ENCODE data around the gene PRKCA. TPM values are rescaled to one million over a fixed set of nuclear protein-coding genes. Genes with fewer than 3 reads are reported as not detected.
A peak's percentile ranks its signal among the peaks of the same experiment; 100 is the strongest.

Gene PRKCA
- total and polyA plus RNA-seq, 10 of the 15 experiments (the other 5 are each of a cell fraction or from before 2014, with no cell fraction given): 0.11 to 14.6 (median 0.72) TPM

- Histone ChIP-seq H3K36me3 (ENCODE audit: control insufficient read depth in 2 of 2, insufficient read depth in 2 of 2, low read length in 1 of 2) (no peaks in the 10 kb centered on the region), H3K27ac (ENCODE audit: control insufficient read depth, insufficient read depth) (no peak overlapping the region), H3K27me3 (replicated peaks in 1 of 2; ENCODE audit: control insufficient read depth in 2 of 2, insufficient read depth in 2 of 2, low read length in 1 of 2) (no peaks in the 10 kb centered on the region; a peak in 1 of 4 replicates), H4K20me1 (ENCODE audit: control insufficient read depth, insufficient read depth) (no peaks in the 10 kb centered on the region), H3K4me3 (no peak overlapping the region), H3K9ac (ENCODE audit: control insufficient read depth, insufficient read depth, low read length) (no peak overlapping the region), H3K79me2 (ENCODE audit: control insufficient read depth, insufficient read depth, low read length) (no peaks in the 10 kb centered on the region), H3K9me3 (replicated peaks; ENCODE audit: control insufficient read depth, insufficient read depth, low read length) (no peaks in the 10 kb centered on the region), H3K4me2 (ENCODE audit: control insufficient read depth, insufficient read depth) (no peak overlapping the region), H2AFZ (ENCODE audit: control insufficient read depth, low read depth, low read length) (no peak overlapping the region), H3K4me1 (ENCODE audit: control insufficient read depth, insufficient read depth, low read length) (no peaks in the 10 kb centered on the region)
- in situ Hi-C loops (cut with MboI) (no loop called here), intact Hi-C loops (cut with micrococcal nuclease; ENCODE audit: unreplicated experiment) (no loop called here)
- FAIRE-seq: no peak
- no TSS peak for BruUV-seq (replicated peaks)
- ChIA-PET SMC1A (ENCODE audit: uncharacterized antibody, unreplicated experiment) (no interaction called here), CTCF (interaction anchor here (0.6 kb wide), 1 partner anchor 82 kb away, joined by 4 read pairs; no protein-coding TSS in a partner anchor), POLR2A (no interaction called here), RAD21 (ENCODE audit: unreplicated experiment) (no interaction called here)
- 19% methylated on average over 7 of the region's 7 CpGs for WGBS (ENCODE audit: insufficient coverage, insufficient replicate concordance, low lambda C conversion rate, missing lambda C conversion rate)
- TF ChIP-seq RAD21 (IDR thresholded peaks at IDR 0.05; ENCODE audit: insufficient read depth, low read depth, low read length) (no peak), PAX8 (IDR thresholded peaks at IDR 0.05) (no peak), NFYB (IDR thresholded peaks at IDR 0.05; ENCODE audit: insufficient read depth, low read depth, low read length) (peak; percentile 61; the same call in 1 of the 2 replicates), JUND (IDR thresholded peaks at IDR 0.05; ENCODE audit: low read depth, low read length) (no peak)
- DNase-seq (ENCODE audit: low read depth, low spot score): no peak
- peak; percentile 48 for ATAC-seq
These were observed 478.7 kb downstream of the PRKCA start for GRCh38 chr17:66781135-66781534.

- DNase-seq (ENCODE audit: low read depth, low spot score) (no peak), ATAC-seq (no peak), FAIRE-seq (no peak)
- H3K9ac ChIP-seq (ENCODE audit: control insufficient read depth, insufficient read depth, low read length): no peak overlapping the region
- no peak overlapping the region for H3K4me2 ChIP-seq (ENCODE audit: control insufficient read depth, insufficient read depth)
- H3K27me3 ChIP-seq (replicated peaks in 1 of 2; ENCODE audit: control insufficient read depth in 2 of 2, insufficient read depth in 2 of 2, low read length in 1 of 2): no peaks in the 10 kb centered on the region; a peak in 1 of 4 replicates
- ChIA-PET SMC1A (ENCODE audit: uncharacterized antibody, unreplicated experiment) (no interaction called here), RAD21 (ENCODE audit: unreplicated experiment) (no interaction called here), CTCF (no interaction called here), POLR2A (no interaction called here)
- intact Hi-C loops (cut with micrococcal nuclease; ENCODE audit: unreplicated experiment) (no loop called here), in situ Hi-C loops (cut with MboI) (no loop called here)
- 15% methylated on average over 9 of the region's 9 CpGs for WGBS (ENCODE audit: insufficient coverage, insufficient replicate concordance, low lambda C conversion rate, missing lambda C conversion rate)
- H4K20me1 ChIP-seq (ENCODE audit: control insufficient read depth, insufficient read depth): no peaks in the 10 kb centered on the region
- H3K27ac ChIP-seq (ENCODE audit: control insufficient read depth, insufficient read depth): no peak overlapping the region
- H3K4me1 ChIP-seq (ENCODE audit: control insufficient read depth, insufficient read depth, low read length): no peaks in the 10 kb centered on the region
- H2AFZ ChIP-seq (ENCODE audit: control insufficient read depth, low read depth, low read length): no peak overlapping the region
- no peak overlapping the region for H3K4me3 ChIP-seq
- H3K9me3 ChIP-seq (replicated peaks; ENCODE audit: control insufficient read depth, insufficient read depth, low read length): no peaks in the 10 kb centered on the region
- H3K36me3 ChIP-seq (ENCODE audit: control insufficient read depth in 2 of 2, insufficient read depth in 2 of 2, low read length in 1 of 2): no peaks in the 10 kb centered on the region
- no TSS peak for BruUV-seq (replicated peaks)
- TF ChIP-seq SIX5 (IDR thresholded peaks at IDR 0.05; ENCODE audit: low read depth, low read length, severe bottlenecking): no peak
- no peak for TF ChIP-seq EZH2 (IDR thresholded peaks at IDR 0.05; ENCODE audit: borderline replicate concordance, control insufficient read depth, low read depth, low read length)
- TF ChIP-seq MYC (IDR thresholded peaks at IDR 0.05; ENCODE audit: insufficient read depth, insufficient read length, insufficient replicate concordance, low read length, severe bottlenecking): no peak
- no peak for TF ChIP-seq TARDBP (IDR thresholded peaks at IDR 0.05; ENCODE audit: borderline replicate concordance)
- no peak for TF ChIP-seq NR2C2 (IDR thresholded peaks at IDR 0.05; ENCODE audit: borderline replicate concordance, control insufficient read depth, insufficient read length, low read depth)
- no peak for TF ChIP-seq ZNF384 (IDR thresholded peaks at IDR 0.05; ENCODE audit: borderline replicate concordance, low read depth, low read length)
- TF ChIP-seq SPI1 (IDR thresholded peaks at IDR 0.05; ENCODE audit: borderline replicate concordance, insufficient read depth, low read depth, low read length): no peak
- no peak for TF ChIP-seq E2F8 (IDR thresholded peaks at IDR 0.05; ENCODE audit: low read depth, partially characterized antibody)
- TF ChIP-seq KAT2A (conservative IDR thresholded peaks at IDR 0.05; ENCODE audit: control insufficient read depth, low read depth, low read length): no peak
- TF ChIP-seq HCFC1 (IDR thresholded peaks at IDR 0.05; ENCODE audit: low read length): no peak
- no peak for TF ChIP-seq YY1 (IDR thresholded peaks at IDR 0.05; ENCODE audit: low read depth, low read length)
- TF ChIP-seq EGR1 (IDR thresholded peaks at IDR 0.05; ENCODE audit: borderline replicate concordance in 1 of 2, low read depth in 2 of 2, low read length in 2 of 2): no peak
- no peaks in the 10 kb centered on the region for H3K79me2 ChIP-seq (ENCODE audit: control insufficient read depth, insufficient read depth, low read length)
These were observed 480.4 kb downstream of the PRKCA start for GRCh38 chr17:66782851-66783250.

Data from GM12878 (cell line).